Stimulated activated CD8-positive, alpha-beta memory T cell treated with anti-CD3 and anti-CD28 coated beads, Interleukin-12 subunit alpha, Interleukin-12 subunit beta, amount 100 ng/mL, for 4 hours (primary cell): ENCODE measurements around the gene NKX2-2.
"Not testable (repeated sequence)": the region's sequence is repeated elsewhere in the genome, so short reads cannot be mapped to it uniquely, and the experiment has no call there.

Experiments used
- DNase-seq: peaks from one replicate; pipeline ENCODE4 v3.0.0-alpha.2; 2020; ENCODE audit warnings: low read depth

The NKX2-2 gene

GRCh38 chr20:21508230-21509078 is 5.4 kb downstream of the NKX2-2 start:
- no peak for DNase-seq

GRCh38 chr20:21507400-21508229 is 6.2 kb downstream of the NKX2-2 start:
- DNase-seq = no peak

- peak; percentile 40 for DNase-seq
These were observed 7.9 kb downstream of the NKX2-2 start for GRCh38 chr20:21505810-21506530.

GRCh38 chr20:21505161-21505809 is 8.6 kb downstream of the NKX2-2 start:
- DNase-seq = peak; percentile 54

- DNase-seq = no peak
These were observed 9.5 kb downstream of the NKX2-2 start for GRCh38 chr20:21504323-21504722.

GRCh38 chr20:21503345-21503744 is 10.5 kb downstream of the NKX2-2 start:
- DNase-seq = no peak

- no peak for DNase-seq
These were observed 12.7 kb downstream of the NKX2-2 start for GRCh38 chr20:21501184-21501583.

- DNase-seq = no peak
These were observed 13.3 kb downstream of the NKX2-2 start for GRCh38 chr20:21500599-21500998.

- no peak for DNase-seq
These were observed 14.2 kb downstream of the NKX2-2 start for GRCh38 chr20:21499641-21500040.

GRCh38 chr20:21498635-21499034 is 15.2 kb downstream of the NKX2-2 start:
- DNase-seq = no peak

- no peak for DNase-seq
These were observed 15.7 kb downstream of the NKX2-2 start for GRCh38 chr20:21498195-21498594.

GRCh38 chr20:21496452-21496851 is 17.4 kb downstream of the NKX2-2 start:
- no peak for DNase-seq

- DNase-seq = no peak
These were observed 20.8 kb downstream of the NKX2-2 start for GRCh38 chr20:21493049-21493448.

- no peak for DNase-seq
These were observed 23.8 kb downstream of the NKX2-2 start for GRCh38 chr20:21490105-21490504.

- DNase-seq = not testable (repeated sequence)
These were observed 33.7 kb downstream of the NKX2-2 start for GRCh38 chr20:21480144-21480543.

GRCh38 chr20:21465799-21466198 is 48.1 kb downstream of the NKX2-2 start:
- DNase-seq = no peak

GRCh38 chr20:21464916-21465315 is 48.9 kb downstream of the NKX2-2 start:
- DNase-seq = no peak
